ENCODE results near the gene FAM81A.

- TF ChIP-seq CTCF (IDR thresholded peaks at IDR 0.05; ENCODE audit: low read depth, low read length) = no peak
- TF ChIP-seq EZH2phosphoT487 (IDR thresholded peaks at IDR 0.05; ENCODE audit: low read depth) = no peak
Observed at GRCh38 chr15:59447367-59447766, 9.4 kb downstream of the FAM81A start.

Data from OCI-LY3 (cell line).